ENCODE results near the gene CRABP1.

CRABP1 gene

GRCh38 chr15:78358102-78358870, 18.1 kb downstream of the CRABP1 start:
- H3K27ac ChIP-seq: no peak overlapping the region
- H3K4me3 ChIP-seq: no peak overlapping the region
- no peak for TF ChIP-seq CTCF (IDR thresholded peaks at IDR 0.05)
- no peak for DNase-seq (ENCODE audit: low spot score)

- Histone ChIP-seq H3K4me3 (no peak overlapping the region), H3K27ac (no peak overlapping the region)
- no peak for DNase-seq (ENCODE audit: low spot score)
- TF ChIP-seq CTCF (IDR thresholded peaks at IDR 0.05): no peak
These were observed 19.1 kb downstream of the CRABP1 start for GRCh38 chr15:78359041-78359808.

GRCh38 chr15:78360367-78360801, 20.2 kb downstream of the CRABP1 start:
- no peak overlapping the region for H3K4me3 ChIP-seq
- H3K27ac ChIP-seq: no peak overlapping the region
- TF ChIP-seq CTCF (IDR thresholded peaks at IDR 0.05): no peak
- DNase-seq (ENCODE audit: low spot score): no peak

- TF ChIP-seq CTCF (IDR thresholded peaks at IDR 0.05): no peak
- H3K4me3 ChIP-seq: no peak overlapping the region
- no peak overlapping the region for H3K27ac ChIP-seq
- DNase-seq (ENCODE audit: low spot score): no peak
These were observed 21.0 kb downstream of the CRABP1 start for GRCh38 chr15:78360958-78361718.

GRCh38 chr15:78361771-78362506, 21.8 kb downstream of the CRABP1 start:
- no peak overlapping the region for H3K4me3 ChIP-seq
- no peak overlapping the region for H3K27ac ChIP-seq
- no peak for DNase-seq (ENCODE audit: low spot score)
- TF ChIP-seq CTCF (IDR thresholded peaks at IDR 0.05): no peak

GRCh38 chr15:78362716-78363380, 22.7 kb downstream of the CRABP1 start:
- Histone ChIP-seq H3K27ac (no peak overlapping the region), H3K4me3 (no peak overlapping the region)
- TF ChIP-seq CTCF (IDR thresholded peaks at IDR 0.05): no peak
- no peak for DNase-seq (ENCODE audit: low spot score)

Measured in coronary artery (tissue), 2 donors.